ENCODE results near the gene ERFL.

DNA sequence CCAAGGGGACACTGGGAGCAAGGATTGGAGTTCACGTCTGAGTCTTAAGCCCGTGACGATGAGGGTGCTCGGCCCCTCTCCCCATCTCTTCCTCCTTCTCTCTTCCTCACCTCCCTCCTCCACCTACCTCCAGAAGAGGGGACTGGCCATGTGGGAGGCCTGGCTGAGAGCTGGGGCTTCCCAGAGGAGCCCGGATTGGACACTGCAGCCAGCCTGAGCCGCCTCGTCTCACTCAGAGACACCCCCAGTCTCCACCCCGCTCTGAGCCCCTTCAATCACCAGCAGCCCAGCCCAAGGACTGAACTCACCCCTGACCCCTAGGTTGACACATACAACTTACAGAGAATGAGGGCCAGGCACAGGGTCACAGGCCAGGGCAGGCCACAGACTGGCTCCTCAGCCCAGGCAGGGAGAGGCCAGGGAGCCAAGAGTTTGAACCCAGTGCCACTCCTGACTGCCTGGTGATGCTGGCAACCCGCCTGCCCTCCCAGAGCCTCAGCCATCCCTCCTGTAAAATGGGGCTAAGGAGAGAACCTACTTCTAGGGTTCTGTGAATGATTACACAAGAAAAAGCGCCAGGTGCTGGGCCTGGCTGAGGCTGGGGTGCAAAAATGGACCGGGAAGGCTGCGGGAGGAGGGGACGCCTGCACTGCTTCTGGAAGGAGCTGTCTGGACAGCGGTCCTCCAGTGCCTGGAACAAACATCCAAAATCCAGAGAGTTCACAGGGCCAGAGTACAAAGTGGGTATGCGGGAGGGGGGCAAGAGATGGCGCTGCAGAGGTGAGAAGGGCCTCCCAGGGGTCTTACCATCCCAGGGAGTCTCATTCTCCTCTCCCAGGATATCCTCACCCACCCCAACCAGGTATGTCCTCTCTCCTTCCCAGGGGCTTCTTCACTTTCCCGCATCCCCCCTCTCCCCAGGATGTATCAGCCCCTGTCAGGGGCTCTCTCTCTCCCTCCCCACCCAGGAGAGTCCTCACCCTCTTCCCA, 50.0 kb downstream of the ERFL start:
- TF ChIP-seq, protein P1, sequence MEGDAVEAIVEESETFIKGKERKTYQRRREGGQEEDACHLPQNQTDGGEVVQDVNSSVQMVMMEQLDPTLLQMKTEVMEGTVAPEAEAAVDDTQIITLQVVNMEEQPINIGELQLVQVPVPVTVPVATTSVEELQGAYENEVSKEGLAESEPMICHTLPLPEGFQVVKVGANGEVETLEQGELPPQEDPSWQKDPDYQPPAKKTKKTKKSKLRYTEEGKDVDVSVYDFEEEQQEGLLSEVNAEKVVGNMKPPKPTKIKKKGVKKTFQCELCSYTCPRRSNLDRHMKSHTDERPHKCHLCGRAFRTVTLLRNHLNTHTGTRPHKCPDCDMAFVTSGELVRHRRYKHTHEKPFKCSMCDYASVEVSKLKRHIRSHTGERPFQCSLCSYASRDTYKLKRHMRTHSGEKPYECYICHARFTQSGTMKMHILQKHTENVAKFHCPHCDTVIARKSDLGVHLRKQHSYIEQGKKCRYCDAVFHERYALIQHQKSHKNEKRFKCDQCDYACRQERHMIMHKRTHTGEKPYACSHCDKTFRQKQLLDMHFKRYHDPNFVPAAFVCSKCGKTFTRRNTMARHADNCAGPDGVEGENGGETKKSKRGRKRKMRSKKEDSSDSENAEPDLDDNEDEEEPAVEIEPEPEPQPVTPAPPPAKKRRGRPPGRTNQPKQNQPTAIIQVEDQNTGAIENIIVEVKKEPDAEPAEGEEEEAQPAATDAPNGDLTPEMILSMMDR (IDR thresholded peaks at IDR 0.05 in 8 of 11, conservative IDR thresholded peaks at IDR 0.05 in 3 of 11) = no peak
- no peak for TF ChIP-seq POLR2A (IDR thresholded peaks at IDR 0.05)
- TF ChIP-seq POLR2AphosphoS5 (IDR thresholded peaks at IDR 0.05) = no peak
